Measurements from ENCODE around the gene SPG7. TPM values are rescaled to one million over a fixed set of nuclear protein-coding genes. Genes with fewer than 3 reads are reported as not detected.

SPG7 gene
- total and polyA plus RNA-seq, 2 of the 4 experiments (the other 2 are of a cell fraction): 94.6 to 96.8 TPM

- no peak overlapping the region for H3K9ac ChIP-seq (ENCODE audit: low read depth, low read length)
- H2BK5ac ChIP-seq (ENCODE audit: low read depth, low read length, poor library complexity, severe bottlenecking): peak overlapping the region; percentile 59
- H2AK9ac ChIP-seq (replicated peaks; ENCODE audit: low read depth, low read length, poor library complexity): peak overlapping the region; percentile 83
- CTCF ChIA-PET: no interaction called here
- 0 out of 2 replicates have a peak overlapping the region, but pooled peaks have one; percentile 6 for H3K18ac ChIP-seq (ENCODE audit: low read depth, low read length)
- H3K4me1 ChIP-seq (ENCODE audit: control insufficient read depth, insufficient read depth, low read length): peaks cover 15% of the 10 kb centered on the region
- peaks cover 21% of the 10 kb centered on the region for H4K20me1 ChIP-seq (ENCODE audit: insufficient read depth, low read length)
- H3K4me2 ChIP-seq (ENCODE audit: low read depth, low read length): peak overlapping the region; percentile 2
- peak overlapping the region; percentile 56 to 76; a peak in 3 of 4 replicates for H4K8ac ChIP-seq (ENCODE audit: low read depth in 2 of 2, low read length in 2 of 2)
- H3K4ac ChIP-seq (ENCODE audit: low read depth, low read length): peak overlapping the region; percentile 65
- H3K9me3 ChIP-seq (ENCODE audit: control insufficient read depth, insufficient read depth, low read length): no peaks in the 10 kb centered on the region
- H3K27me3 ChIP-seq (ENCODE audit: control insufficient read depth, insufficient read depth, low read length): no peaks in the 10 kb centered on the region
- no peak for ATAC-seq (ENCODE audit: low read depth)
- H2BK120ac ChIP-seq (ENCODE audit: low read depth, low read length): no peak overlapping the region
- peak overlapping the region; percentile 13; the same call in 1 of the 3 replicates for H2BK15ac ChIP-seq (ENCODE audit: low read depth, low read length)
- H3K27ac ChIP-seq (ENCODE audit: insufficient read depth, low read length): no peak overlapping the region
- peak overlapping the region; percentile 40 for H3K23ac ChIP-seq (ENCODE audit: low read depth, low read length)
- dilution Hi-C loops (cut with HindIII; ENCODE audit: low sequenced_read_pairs, unreplicated experiment) (no loop called here), intact Hi-C loops (cut with micrococcal nuclease) (loop anchor here (5.0 kb wide), 1 partner anchor 134 kb away; no protein-coding TSS in a partner anchor), in situ Hi-C loops (cut with MboI; ENCODE audit: low sequenced_read_pairs) (loop anchor here (10.0 kb wide), 1 partner anchor 171 kb away; no protein-coding TSS in a partner anchor)
- no CpG with 5 or more reads among the region's 4 CpGs for WGBS, 2 experiments (ENCODE audit: extremely low coverage in 2 of 2, insufficient read length in 1 of 2)
- POLR2A ChIA-PET (ENCODE audit: unreplicated experiment): no interaction called here
- peaks cover 6% of the 10 kb centered on the region for H3K36me3 ChIP-seq (ENCODE audit: control insufficient read depth, insufficient read depth, low read length)
- H4K5ac ChIP-seq (ENCODE audit: low read depth, low read length): peak overlapping the region; percentile 3
- peaks cover 13 to 42% of the 10 kb centered on the region in 2 experiments; a peak in 3 of 4 replicates for H3K79me1 ChIP-seq (ENCODE audit: low read depth in 1 of 2, low read length in 2 of 2)
- H3K14ac ChIP-seq (replicated peaks; ENCODE audit: low read depth, low read length): peak overlapping the region; percentile 76
- no TSS peak for BruUV-seq (replicated peaks)
- H3K4me3 ChIP-seq (ENCODE audit: insufficient read depth, low read depth, low read length): no peak overlapping the region
- peaks cover 14% of the 10 kb centered on the region for H3K9me1 ChIP-seq (ENCODE audit: insufficient read depth, low read length)
- H2AFZ ChIP-seq (replicated peaks; ENCODE audit: low read length, poor library complexity): no peak overlapping the region
- H4K91ac ChIP-seq (ENCODE audit: insufficient read depth, low read depth, low read length): peak overlapping the region; percentile 90
- peak overlapping the region; percentile 58 for H2AK5ac ChIP-seq (ENCODE audit: low read depth, low read length)
- no peak overlapping the region for H3K56ac ChIP-seq (ENCODE audit: extremely low read depth, insufficient read depth, low read length)
- no peak for DNase-seq
- TF ChIP-seq RAD21 (IDR thresholded peaks at IDR 0.05; ENCODE audit: low read length): no peak
- TF ChIP-seq, protein P1, sequence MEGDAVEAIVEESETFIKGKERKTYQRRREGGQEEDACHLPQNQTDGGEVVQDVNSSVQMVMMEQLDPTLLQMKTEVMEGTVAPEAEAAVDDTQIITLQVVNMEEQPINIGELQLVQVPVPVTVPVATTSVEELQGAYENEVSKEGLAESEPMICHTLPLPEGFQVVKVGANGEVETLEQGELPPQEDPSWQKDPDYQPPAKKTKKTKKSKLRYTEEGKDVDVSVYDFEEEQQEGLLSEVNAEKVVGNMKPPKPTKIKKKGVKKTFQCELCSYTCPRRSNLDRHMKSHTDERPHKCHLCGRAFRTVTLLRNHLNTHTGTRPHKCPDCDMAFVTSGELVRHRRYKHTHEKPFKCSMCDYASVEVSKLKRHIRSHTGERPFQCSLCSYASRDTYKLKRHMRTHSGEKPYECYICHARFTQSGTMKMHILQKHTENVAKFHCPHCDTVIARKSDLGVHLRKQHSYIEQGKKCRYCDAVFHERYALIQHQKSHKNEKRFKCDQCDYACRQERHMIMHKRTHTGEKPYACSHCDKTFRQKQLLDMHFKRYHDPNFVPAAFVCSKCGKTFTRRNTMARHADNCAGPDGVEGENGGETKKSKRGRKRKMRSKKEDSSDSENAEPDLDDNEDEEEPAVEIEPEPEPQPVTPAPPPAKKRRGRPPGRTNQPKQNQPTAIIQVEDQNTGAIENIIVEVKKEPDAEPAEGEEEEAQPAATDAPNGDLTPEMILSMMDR (conservative IDR thresholded peaks at IDR 0.05; ENCODE audit: low read depth, low read length): no peak
- no peak for TF ChIP-seq MAFK (IDR thresholded peaks at IDR 0.05; ENCODE audit: low read depth, low read length)
- TF ChIP-seq RCOR1 (IDR thresholded peaks at IDR 0.05; ENCODE audit: insufficient replicate concordance, low read length): no peak
- TF ChIP-seq RFX5 (IDR thresholded peaks at IDR 0.05; ENCODE audit: low read depth, low read length): no peak
- TF ChIP-seq BHLHE40 (IDR thresholded peaks at IDR 0.05; ENCODE audit: low read depth, low read length): no peak
- no peak for TF ChIP-seq MXI1 (IDR thresholded peaks at IDR 0.05; ENCODE audit: borderline replicate concordance, low read depth, low read length)
- TF ChIP-seq SMC3 (IDR thresholded peaks at IDR 0.05; ENCODE audit: low read depth, low read length): no peak
- TF ChIP-seq MAZ (IDR thresholded peaks at IDR 0.05; ENCODE audit: borderline replicate concordance, low read depth, low read length): no peak
- no peak for TF ChIP-seq CEBPB (IDR thresholded peaks at IDR 0.05; ENCODE audit: low read depth, low read length)
- TF ChIP-seq FOS (IDR thresholded peaks at IDR 0.05; ENCODE audit: low read depth, low read length): no peak
- no peak for TF ChIP-seq POLR2A (IDR thresholded peaks at IDR 0.05; ENCODE audit: low read depth, low read length)
- peak overlapping the region; percentile 12; the same call in 1 of the 2 replicates for H2BK20ac ChIP-seq (ENCODE audit: low read depth, low read length)
Observed at GRCh38 chr16:89506113-89506504, 2.1 kb upstream of the SPG7 start.

All from IMR-90 (cell line).